NCI-H187 (cell line): ENCODE measurements around the gene TMEM135.
A peak's percentile ranks its signal among the peaks of the same experiment; 100 is the strongest.

Experiments
- DNase-seq, 2 experiments: peaks; one replicate each; lab custom pipeline; 2025; lab: John Stamatoyannopoulos, UW

The TMEM135 gene

DNA sequence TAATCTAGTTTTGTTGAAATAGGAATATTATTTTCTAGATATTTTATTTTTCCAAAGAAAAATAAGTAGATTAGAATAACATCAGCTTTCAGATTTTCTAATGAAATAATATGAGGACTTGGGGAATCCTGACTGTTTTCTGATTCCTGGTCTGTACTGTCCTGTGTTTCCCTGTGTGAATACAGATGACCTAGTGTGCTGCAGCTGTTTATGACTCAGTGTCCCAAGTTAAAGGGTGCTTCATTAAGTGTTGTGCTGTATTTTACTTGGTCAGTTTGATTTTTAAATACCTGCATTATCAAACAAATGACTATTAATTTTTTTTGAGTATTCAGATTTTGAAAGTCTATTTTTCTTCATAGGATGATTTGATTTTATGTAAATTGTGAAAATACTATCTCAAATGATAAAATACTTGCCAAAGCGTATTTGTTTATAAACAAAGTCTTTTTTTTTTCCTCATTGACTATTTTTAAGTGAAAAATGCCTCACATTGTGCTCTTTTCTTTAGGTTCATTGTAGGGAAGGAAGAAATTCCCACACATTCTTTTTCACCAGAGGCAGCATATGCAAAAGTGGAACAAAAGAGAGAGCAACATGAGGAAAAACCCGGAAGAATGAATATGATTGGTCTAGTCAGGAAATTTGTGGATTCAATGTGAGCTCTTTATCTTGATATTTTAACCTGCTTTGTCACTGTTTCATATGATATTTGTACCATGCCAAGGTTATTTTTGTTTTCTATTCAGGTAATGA lies 264.2 kb downstream of the TMEM135 start:
- DNase-seq, result no peak

DNA sequence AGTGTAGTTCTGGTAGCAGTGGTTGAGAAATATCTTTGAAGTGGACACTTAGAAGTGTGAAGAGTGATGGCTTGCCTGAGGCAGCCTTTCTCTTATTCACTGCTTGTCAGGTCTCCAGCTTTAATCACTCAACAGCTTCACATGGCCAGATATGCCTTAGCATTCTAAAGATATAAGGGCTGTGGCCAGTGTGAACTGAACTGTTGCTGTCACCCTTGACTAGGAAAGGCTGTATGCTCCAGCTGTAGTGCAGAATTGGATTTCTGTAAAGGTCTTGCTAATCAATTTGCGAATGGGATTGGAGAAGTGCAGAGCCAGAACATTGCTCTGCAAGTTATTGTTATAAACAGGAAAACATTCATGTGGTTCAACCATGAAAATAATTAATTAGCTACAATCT lies 266.7 kb downstream of the TMEM135 start:
- DNase-seq, result no peak

DNA sequence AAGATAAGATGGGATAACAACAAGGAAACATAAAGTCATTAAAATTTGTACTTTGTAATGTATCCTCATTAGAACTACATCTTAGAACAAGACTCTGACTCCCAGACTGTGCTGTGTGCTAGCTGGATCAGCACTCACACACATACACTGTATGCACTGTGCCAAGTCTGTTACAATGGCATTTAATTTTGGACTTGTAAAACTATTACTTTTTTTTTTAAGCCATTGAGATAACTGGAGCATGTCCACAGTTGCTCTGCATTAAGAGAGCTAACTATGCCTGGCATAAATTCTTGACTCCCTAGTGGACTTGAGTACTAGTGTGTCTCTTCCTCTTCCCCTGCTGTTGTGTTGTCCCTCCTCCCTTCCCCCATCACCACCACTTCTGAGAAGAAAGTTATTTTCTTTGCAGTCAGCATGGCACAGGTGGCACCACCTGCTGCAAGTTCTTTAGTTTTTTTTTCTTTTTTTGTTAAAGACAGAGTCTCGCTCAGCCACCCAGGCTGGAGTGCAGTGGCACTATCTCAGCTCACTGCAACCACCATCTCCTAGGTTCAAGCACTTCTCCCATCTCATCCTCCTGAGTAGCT lies 268.6 kb downstream of the TMEM135 start:
- DNase-seq, result no peak

GRCh38 chr11:87307101-87307500 lies 269.4 kb downstream of the TMEM135 start:
- no peak for DNase-seq

DNA sequence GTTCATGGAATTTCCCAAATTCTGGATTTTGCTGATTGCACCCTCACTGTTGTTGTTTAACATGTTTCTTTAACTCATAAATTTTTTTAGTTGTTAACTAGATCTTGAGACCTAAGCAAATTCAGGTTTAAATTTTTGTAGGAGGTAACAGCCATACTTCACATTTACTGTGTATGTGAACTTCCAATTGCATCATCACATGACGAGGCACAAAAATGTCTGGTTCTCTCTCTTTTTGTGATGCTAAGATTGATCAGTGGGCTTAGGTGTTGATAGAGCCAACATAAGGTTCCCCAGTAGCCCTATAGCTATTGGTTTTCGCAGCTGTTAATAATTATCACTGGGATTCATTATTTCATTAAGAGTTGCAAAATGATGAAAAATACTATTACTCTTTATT lies 277.5 kb downstream of the TMEM135 start:
- no peak for DNase-seq

DNA sequence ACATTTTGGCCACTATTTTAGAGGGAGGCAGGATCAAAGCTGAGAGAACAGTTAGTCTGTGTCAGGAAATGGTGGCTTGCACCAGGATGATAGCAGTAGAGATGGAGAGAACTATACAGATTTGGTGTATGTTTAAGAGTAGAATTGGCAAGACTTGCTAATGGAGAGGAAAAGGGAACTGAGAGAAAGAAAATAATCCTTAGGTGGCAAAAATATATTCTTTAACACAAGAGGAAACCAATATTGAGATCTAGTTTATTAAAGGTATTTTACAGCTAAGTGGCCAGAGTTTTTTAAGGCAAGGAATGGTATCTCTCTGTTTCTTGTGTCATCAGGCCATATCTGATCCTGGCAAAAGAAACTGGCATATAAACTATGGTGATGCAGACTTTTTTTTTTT lies 278.8 kb downstream of the TMEM135 start:
- DNase-seq, result no peak

DNA sequence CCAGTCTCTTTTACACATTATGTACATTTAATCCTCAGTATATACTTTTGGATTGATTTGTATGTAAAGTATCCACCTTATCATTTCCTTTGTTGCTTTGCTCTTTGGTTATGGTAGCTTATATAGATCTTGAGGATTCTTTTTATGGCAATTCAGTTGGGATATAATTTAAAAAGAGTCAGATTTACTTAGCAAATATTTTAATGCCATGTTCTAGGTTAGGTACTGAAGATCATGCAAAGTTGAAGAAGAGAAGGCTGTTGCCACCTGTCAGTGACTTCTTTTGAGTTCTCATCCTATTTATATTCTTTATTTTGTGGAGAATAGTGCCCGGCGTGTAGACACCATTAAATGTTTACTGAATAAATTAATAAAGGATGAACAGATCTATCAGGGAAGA lies 279.7 kb downstream of the TMEM135 start:
- no peak for DNase-seq

DNA sequence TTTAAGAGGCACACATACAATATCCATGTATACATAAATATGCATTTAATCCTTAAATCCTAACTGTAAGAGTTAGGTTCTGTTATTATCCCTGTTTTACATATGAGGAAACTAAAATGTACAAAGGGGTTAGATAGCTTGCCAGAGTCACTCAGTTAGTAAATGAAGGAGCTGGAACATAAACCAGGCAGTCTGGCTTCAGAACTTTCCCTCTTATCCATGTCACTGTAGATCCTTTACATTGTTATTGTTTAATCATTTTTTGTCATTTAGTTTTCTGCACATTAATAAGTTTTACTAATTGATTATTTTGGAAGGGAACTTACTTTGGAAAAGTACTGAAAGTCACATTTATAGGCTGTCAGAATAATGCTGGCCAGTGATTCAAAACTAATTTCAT lies 282.4 kb downstream of the TMEM135 start:
- no peak for DNase-seq

DNA sequence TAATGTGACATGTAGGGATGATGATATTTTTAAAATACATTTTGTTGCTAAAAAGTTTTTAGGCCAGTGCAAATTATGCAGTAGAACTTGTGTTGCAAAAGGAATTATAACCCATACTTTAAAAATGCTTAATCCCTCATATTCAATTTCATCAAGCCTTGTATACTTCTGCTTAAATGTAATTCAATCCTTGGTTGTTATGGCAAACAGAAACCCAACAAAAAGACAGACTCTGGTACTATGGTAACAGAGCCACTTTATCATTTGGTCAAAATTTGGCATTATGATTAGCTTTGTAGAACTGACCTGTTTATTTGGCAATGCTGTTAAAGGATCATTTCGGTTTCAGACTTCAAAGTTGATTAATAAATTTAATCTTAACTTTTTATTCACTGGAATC lies 284.8 kb downstream of the TMEM135 start:
- no peak for DNase-seq

- DNase-seq, result no peak
Observed at GRCh38 chr11:87323899-87324298, 286.2 kb downstream of the TMEM135 start.

DNA sequence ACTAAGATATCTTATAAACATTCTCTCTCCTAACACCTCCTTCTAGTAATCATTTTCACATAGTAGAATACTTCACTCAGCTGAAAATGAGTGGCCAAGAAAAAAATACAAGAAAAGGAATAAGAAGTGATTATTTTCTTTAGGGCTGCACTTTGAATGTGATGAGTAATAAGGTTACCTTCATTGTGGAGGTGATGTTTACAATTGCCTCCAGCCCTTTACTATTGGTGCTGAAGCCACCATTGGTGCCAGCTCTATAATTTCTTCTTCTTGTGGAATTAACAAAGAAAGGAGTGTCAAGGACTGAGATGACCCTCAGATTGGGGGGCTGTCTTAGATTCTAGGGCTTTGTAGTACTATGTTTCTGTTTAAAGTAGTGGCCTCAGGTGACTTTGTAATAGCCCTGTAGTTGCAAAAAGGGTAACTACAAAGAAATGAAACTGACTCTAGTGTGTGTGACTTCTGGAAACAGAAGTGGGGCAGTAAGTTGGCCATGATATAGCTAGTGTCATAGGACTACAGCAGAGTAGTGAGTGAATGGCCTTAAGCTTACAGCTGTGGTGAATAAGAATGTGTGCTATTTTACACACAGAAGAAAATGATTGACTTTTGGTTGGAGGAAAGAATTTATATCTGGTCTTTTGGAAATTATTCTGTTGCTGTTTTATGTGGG lies 287.2 kb downstream of the TMEM135 start:
- no peak for DNase-seq

- DNase-seq, result no peak
Observed at GRCh38 chr11:87325490-87325872, 287.7 kb downstream of the TMEM135 start.

DNA sequence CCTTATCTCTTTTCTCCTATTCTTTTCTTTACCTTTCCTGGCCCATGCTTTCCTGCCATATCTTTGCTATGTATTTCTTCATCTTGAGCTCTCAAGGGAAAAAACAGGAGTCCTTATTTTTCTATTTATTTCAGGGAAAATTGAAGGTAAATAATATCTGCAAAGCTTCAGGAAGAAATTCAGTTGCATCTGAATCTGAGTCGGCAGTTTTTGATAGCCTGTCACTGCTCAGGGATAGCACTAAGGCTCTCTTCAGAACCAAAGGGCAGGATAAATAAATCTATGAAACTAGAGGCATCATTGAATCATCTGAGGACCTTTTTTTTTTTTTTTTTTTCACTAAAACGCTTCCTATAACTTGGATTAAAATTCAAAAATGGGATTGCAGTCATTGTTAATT lies 288.9 kb downstream of the TMEM135 start:
- no peak for DNase-seq

DNA sequence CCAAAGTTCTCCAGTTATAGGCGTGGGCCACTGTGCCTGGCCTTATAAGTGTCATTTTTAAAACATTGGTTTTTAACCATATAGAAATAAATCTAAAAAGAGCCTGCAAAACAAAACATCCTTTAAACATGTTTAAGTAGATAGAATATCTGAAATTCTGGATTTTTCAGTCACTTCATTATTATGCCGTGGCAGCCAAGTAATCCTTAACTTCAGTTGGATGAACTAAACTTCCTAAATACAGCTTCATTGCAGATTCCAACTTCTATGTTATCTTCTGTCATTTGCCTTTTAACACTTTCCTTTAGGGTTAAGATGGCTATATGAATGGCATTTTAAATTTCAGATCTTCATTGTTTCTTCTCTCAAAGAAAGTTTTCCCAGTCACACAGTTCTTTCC lies 291.4 kb downstream of the TMEM135 start:
- no peak for DNase-seq

DNA sequence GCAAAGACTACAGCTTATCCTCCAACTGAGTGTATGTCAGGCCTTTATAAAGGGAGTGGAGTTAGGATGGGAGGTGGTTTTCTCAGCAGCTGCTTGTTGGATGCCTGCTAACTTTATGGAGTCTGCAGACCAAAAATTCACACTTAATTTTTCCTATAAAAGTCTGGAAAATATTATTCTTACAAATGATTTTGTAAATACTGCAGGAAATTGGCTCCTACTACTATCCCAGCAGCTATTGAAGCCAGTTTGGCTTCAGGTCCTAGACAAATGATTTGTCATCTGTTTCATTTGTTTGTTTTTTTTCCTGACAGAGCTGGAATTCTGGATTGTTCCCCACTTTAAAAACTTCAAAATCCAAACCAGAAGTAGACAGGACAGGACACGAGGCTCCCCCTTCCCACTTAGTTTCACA lies 292.5 kb downstream of the TMEM135 start:
- no peak for DNase-seq

- no peak for DNase-seq
Observed at GRCh38 chr11:87331273-87331672, 293.5 kb downstream of the TMEM135 start.

- no peak for DNase-seq
Observed at GRCh38 chr11:87338046-87338639, 300.4 kb downstream of the TMEM135 start.

DNA sequence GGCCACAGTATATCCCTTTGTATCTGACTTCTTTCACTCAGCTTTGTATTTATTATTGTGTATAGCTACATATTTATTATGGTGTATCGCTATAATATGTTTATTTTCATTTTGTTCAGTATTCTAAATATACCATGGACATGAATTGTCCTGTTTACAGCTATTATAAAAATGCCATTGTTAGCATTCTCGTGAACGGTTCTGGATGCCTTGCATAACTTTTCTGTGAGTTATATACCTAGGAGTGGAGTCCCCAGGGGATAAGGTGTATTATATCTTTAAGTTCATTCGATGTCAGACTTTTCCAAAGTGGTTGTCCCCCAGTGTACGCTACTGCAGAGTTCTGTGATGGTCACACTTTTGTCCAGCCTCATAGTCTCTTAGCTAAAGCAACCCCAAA lies 301.7 kb downstream of the TMEM135 start:
- no peak for DNase-seq

GRCh38 chr11:87347441-87347840 lies 309.7 kb downstream of the TMEM135 start:
- no peak for DNase-seq

- no peak for DNase-seq
Observed at GRCh38 chr11:87347854-87348253, 310.1 kb downstream of the TMEM135 start.

DNA sequence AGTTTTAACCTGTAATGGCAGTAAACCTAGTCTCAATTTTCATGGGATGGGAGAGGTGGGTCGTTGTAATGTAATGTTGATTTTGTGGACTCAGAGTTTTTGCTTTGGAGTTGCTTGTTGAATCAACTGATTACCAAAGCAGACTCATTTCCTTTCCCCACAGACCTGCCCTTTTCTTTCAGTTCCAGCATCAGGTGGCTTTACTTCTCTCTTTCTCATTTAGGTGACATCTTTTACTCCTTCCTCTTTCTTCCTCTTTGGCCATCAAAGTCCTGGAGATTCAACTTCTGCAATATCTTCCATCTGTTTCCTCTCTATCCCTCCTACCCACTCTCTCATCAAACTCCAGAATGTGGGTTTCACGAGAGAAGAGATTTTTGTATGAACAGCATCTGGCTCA lies 313.9 kb downstream of the TMEM135 start:
- DNase-seq, result no peak

GRCh38 chr11:87352759-87353707 lies 315.3 kb downstream of the TMEM135 start:
- DNase-seq, result peak; percentile 66 to 80
